ENCODE data around the gene SENP8.

Gene SENP8

DNA sequence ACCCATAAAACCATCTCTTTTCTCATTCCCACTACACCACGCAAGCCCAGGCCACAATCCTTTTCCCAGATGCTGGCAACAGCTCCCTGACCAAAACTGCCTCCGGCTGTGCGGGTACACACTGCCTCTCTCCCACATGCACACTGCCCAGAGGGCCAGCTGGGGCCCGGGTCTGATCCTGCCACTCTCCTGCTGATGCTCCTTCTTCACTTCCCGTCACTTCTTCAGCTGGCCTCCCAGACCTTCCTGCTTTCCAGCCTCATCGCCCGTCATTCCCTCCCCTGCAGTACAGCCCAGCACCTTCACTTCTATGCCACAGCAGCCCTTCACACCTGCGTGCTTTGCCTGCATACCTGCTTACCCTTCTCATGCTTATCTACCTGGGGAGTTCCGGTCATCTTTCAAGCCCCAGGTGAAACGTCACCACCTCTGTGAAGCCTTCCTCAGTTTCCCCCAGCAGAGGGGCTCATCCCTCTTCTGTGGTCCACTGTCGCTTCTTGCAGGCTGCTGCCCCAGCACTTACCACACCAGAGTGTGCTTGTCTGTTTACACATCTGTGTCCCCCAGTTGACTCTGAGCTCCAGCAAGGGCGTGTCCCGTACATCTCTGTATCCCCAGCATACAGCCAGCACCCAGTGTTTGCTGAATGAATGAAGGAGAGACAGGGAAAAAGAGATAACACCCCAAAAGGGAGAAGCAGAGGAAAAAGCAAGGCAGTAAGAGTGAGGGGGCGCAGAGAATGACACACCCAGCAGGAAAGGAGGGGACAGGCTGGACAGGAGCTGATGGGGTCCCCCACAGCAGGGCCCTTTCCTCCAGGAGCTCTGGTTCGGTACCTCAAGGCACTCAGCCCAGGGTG lies 57.2 kb downstream of the SENP8 start:
- TF ChIP-seq, protein P1, sequence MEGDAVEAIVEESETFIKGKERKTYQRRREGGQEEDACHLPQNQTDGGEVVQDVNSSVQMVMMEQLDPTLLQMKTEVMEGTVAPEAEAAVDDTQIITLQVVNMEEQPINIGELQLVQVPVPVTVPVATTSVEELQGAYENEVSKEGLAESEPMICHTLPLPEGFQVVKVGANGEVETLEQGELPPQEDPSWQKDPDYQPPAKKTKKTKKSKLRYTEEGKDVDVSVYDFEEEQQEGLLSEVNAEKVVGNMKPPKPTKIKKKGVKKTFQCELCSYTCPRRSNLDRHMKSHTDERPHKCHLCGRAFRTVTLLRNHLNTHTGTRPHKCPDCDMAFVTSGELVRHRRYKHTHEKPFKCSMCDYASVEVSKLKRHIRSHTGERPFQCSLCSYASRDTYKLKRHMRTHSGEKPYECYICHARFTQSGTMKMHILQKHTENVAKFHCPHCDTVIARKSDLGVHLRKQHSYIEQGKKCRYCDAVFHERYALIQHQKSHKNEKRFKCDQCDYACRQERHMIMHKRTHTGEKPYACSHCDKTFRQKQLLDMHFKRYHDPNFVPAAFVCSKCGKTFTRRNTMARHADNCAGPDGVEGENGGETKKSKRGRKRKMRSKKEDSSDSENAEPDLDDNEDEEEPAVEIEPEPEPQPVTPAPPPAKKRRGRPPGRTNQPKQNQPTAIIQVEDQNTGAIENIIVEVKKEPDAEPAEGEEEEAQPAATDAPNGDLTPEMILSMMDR (IDR thresholded peaks at IDR 0.05; ENCODE audit: low read depth, low read length), result no peak
- Histone ChIP-seq H3K27me3 (ENCODE audit: insufficient read depth, low read depth, severe bottlenecking) (no peaks in the 10 kb centered on the region), H3K4me3 (ENCODE audit: low read depth, low read length) (no peak overlapping the region), H3K36me3 (no peaks in the 10 kb centered on the region), H3K9me3 (ENCODE audit: severe bottlenecking) (no peaks in the 10 kb centered on the region), H3K27ac (no peak overlapping the region)
- no peak for DNase-seq

DNA sequence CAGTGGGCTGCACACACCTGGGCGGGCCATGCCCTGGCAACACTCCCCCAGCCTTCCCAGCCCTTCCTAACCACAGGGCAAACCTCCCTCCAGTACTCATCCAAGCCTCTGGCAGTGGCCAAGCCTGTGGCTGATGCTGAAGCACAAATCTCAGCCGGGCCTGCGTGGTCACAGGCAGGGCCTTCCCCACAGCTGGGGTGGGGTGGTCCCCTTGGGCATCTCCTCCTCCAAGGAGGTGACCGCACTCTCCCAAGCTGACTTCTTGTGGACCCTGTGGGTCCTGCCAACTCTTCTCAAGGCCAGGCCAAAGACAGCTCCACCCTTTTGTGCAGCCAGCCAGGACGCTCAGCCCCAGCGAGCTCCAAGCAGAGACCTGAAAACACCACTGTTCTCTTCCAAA lies 58.0 kb downstream of the SENP8 start:
- H3K27ac ChIP-seq, result no peak overlapping the region

DNA sequence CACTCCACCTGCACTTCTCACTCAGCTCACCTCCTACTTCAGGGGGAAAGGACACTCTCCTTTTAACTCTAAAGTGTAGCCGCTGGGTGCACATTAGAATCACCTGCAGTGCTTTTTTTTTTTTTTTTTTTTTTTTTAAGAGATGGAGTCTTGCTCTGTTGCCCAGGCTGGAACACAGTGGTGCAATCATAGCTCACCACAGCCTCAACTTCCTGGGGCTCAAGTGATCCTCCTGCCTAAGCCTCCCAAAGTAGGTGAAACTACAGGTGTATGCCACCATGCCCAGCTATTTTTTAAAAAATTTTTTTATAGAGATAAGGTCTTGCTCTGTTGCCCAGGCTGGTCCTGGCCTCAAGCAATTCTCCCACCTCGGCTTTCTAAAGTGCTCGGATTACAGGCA lies 58.5 kb downstream of the SENP8 start:
- Histone ChIP-seq H3K9me3 (ENCODE audit: severe bottlenecking) (no peaks in the 10 kb centered on the region), H3K27ac (no peak overlapping the region), H3K4me3 (ENCODE audit: low read depth, low read length) (no peak overlapping the region), H3K36me3 (no peaks in the 10 kb centered on the region), H3K27me3 (ENCODE audit: insufficient read depth, low read depth, severe bottlenecking) (no peaks in the 10 kb centered on the region)
- TF ChIP-seq, protein P1 (IDR thresholded peaks at IDR 0.05; ENCODE audit: low read depth, low read length), result no peak
- no peak for DNase-seq

More for the DNA sequence above, 58.0 kb downstream of the SENP8 start:
- DNase-seq, result no peak
- no peaks in the 10 kb centered on the region for H3K36me3 ChIP-seq
- TF ChIP-seq, protein P1 (IDR thresholded peaks at IDR 0.05; ENCODE audit: low read depth, low read length), result no peak
- H3K4me3 ChIP-seq (ENCODE audit: low read depth, low read length), result no peak overlapping the region
- H3K27me3 ChIP-seq (ENCODE audit: insufficient read depth, low read depth, severe bottlenecking), result no peaks in the 10 kb centered on the region
- H3K9me3 ChIP-seq (ENCODE audit: severe bottlenecking), result no peaks in the 10 kb centered on the region

DNA sequence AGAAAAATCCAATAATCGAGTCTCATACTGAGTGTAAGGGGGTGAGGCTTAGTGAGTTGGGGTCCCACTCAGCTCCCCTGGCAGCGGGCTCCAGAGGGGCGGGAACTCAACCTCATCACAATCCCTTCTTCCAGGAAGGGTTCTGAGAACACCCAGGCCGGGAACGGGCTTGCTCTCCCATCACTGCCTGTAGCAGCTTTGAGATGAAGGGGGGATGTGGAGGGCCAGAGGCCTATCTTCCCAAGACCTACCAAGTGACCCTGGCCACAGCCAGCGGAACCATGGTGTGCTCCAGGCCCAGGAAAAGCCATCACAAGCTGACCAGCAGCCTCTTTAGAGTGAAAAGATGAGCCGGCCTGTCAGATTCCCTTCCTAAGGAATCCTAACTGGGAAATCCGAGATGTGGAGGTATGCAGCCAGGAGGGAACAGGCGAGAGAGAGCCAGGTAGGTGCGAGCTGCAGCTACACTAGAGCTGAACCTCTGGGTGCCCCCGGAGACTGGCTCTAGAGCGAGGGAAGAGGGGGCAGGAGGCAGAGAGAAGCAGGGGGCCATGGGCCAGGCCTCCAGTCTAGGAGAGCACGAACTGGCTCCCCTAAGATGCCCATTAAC lies 60.9 kb downstream of the SENP8 start:
- Histone ChIP-seq H3K27ac (no peak overlapping the region), H3K9me3 (ENCODE audit: severe bottlenecking) (no peaks in the 10 kb centered on the region), H3K36me3 (no peaks in the 10 kb centered on the region), H3K27me3 (ENCODE audit: insufficient read depth, low read depth, severe bottlenecking) (no peaks in the 10 kb centered on the region), H3K4me3 (ENCODE audit: low read depth, low read length) (no peak overlapping the region)
- DNase-seq, result no peak
- TF ChIP-seq, protein P1 (IDR thresholded peaks at IDR 0.05; ENCODE audit: low read depth, low read length), result no peak

DNA sequence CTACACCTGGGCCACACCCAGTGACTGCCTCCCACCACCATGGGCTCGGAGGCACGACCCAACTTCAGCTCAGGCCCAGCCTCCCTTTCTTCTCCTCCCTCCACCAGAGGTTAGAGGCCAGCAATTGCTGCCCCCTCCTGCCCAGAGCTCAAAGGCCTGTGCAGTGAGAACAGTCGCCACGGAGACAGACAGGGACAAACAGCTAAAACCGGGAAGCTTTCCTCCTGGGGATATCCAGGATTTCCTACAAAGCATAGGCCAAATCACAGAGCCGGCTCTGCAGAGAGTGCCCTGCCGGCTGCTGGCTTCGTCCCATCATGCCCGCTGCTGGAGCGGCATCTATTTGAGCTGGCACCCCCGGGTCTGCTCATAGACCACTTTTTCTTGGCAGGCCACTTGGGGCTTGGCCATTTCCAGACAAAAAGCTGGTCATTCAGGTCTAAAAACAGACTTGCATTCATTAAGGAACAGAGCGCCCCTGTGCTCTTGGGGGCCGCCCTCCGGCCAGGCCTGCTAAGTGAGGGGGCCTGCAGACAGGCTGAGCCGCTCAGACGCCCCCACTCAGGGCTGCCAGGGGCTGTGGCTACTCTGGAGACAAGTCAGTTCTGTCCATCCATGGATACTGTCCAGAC lies 61.9 kb downstream of the SENP8 start:
- no peaks in the 10 kb centered on the region for H3K9me3 ChIP-seq (ENCODE audit: severe bottlenecking)
- no peak overlapping the region for H3K4me3 ChIP-seq (ENCODE audit: low read depth, low read length)
- no peaks in the 10 kb centered on the region for H3K36me3 ChIP-seq
- TF ChIP-seq, protein P1 (IDR thresholded peaks at IDR 0.05; ENCODE audit: low read depth, low read length), result no peak
- DNase-seq, result peak; percentile 48
- no peak overlapping the region for H3K27ac ChIP-seq
- no peaks in the 10 kb centered on the region for H3K27me3 ChIP-seq (ENCODE audit: insufficient read depth, low read depth, severe bottlenecking)
